Measurements from ENCODE around the gene SLC30A3.

Gene SLC30A3

DNA sequence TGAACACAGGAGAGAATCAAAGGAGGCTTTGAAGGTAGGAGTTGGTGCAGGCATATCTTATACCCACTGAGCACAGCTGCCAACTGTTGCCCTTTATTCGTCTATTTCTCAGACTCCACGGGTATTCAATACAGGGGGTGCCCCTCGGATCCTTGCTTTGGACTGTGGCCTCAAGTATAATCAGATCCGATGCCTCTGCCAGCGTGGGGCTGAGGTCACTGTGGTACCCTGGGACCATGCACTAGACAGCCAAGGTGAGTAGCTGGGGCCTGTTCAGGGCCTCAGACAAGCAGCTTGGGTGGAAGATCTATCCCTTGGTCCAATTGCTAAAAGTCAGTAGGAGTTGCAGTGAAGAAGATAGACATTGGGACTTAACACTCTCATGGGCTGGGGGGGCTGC is 40.4 kb downstream of the SLC30A3 start:
- ATAC-seq (replicated peaks) = no peak
- H3K36me3 Mint-ChIP-seq (ENCODE audit: insufficient read depth) = peaks cover 60% of the 10 kb centered on the region
- H3K27ac Mint-ChIP-seq = peak overlapping the region in 1 of 2 donors; percentile 23
- H3K4me1 Mint-ChIP-seq (ENCODE audit: low read depth in 2 of 2) = peaks cover 9 to 12% of the 10 kb centered on the region in 2 donors
- H3K9me3 Mint-ChIP-seq = no peaks in the 10 kb centered on the region
- no peak overlapping the region for H3K4me3 Mint-ChIP-seq
- DNase-seq = no peak
- no peaks in the 10 kb centered on the region for H3K27me3 Mint-ChIP-seq

DNA sequence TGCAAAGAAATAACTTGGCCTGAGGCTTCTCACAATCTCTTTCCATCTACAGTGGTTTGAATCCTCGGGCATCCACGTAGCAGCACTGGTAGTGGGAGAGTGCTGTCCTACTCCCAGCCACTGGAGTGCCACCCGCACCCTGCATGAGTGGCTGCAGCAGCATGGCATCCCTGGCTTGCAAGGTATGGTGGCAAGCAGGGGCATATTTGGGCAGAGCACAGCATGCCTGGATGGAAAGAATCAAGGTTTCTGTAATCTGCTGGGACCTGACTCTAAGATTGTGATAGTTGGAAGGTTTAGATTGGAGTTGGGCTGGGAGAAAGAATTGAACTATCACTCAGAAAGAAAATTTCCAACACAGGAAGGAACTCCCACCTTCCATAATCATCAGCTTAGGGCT is 41.7 kb downstream of the SLC30A3 start:
- Mint-ChIP-seq H3K36me3 (ENCODE audit: insufficient read depth) (peaks cover 51% of the 10 kb centered on the region), H3K9me3 (no peaks in the 10 kb centered on the region), H3K27me3 (no peaks in the 10 kb centered on the region), H3K4me3 (no peak overlapping the region), H3K27ac (no peak overlapping the region), H3K4me1 (ENCODE audit: low read depth in 2 of 2) (peaks cover 17 to 22% of the 10 kb centered on the region in 2 donors)
- DNase-seq = no peak
- ATAC-seq (replicated peaks) = no peak

DNA sequence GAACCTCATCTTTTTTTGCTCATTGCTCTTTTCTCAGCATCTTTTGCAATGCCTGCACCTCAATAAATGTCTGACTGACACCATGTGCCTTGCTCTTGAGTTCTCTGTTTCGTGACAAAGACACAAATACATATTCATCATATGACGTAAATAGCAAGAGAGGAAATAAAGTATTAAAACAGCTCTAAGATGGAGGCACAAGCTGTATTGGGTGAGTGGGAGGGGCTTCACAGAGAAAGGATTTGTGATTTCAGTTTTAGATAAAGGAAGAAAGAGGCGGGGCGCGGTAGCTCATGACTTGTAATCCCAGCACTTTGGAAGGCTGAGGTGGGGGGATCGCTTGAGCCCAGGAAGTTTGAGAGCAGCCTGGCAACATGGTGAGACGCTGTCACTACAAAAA is 42.8 kb downstream of the SLC30A3 start:
- H3K4me3 Mint-ChIP-seq = no peak overlapping the region
- no peak overlapping the region for H3K27ac Mint-ChIP-seq
- no peaks in the 10 kb centered on the region for H3K9me3 Mint-ChIP-seq
- H3K27me3 Mint-ChIP-seq = no peaks in the 10 kb centered on the region
- DNase-seq = no peak
- no peak for ATAC-seq (replicated peaks)
- H3K36me3 Mint-ChIP-seq (ENCODE audit: insufficient read depth) = peaks cover 45% of the 10 kb centered on the region
- peaks cover 20 to 27% of the 10 kb centered on the region in 2 donors for H3K4me1 Mint-ChIP-seq (ENCODE audit: low read depth in 2 of 2)

DNA sequence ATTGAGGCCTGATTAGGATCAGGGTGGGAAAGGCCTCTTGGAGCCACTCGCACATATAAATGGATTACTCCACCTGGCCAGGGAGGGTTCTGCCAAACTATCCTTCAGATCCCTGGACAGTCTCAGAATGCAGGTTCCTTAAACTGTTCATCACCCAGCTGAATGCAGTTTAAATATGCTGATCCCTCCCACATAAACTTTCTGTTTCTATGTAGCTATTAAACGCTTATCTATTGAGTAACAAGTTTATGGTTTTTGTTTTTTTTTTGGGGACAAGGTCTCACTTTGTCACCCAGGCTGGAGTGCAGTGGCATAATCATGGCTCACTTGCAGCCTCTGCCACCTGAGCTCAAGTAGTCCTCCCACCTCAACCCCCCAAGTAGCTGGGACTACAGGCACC is 43.8 kb downstream of the SLC30A3 start:
- peaks cover 20 to 27% of the 10 kb centered on the region in 2 donors for H3K4me1 Mint-ChIP-seq (ENCODE audit: low read depth in 2 of 2)
- H3K4me3 Mint-ChIP-seq = no peak overlapping the region
- ATAC-seq (replicated peaks) = no peak
- peaks cover 35% of the 10 kb centered on the region for H3K36me3 Mint-ChIP-seq (ENCODE audit: insufficient read depth)
- no peak for DNase-seq
- no peaks in the 10 kb centered on the region for H3K9me3 Mint-ChIP-seq
- no peak overlapping the region for H3K27ac Mint-ChIP-seq
- no peaks in the 10 kb centered on the region for H3K27me3 Mint-ChIP-seq

DNA sequence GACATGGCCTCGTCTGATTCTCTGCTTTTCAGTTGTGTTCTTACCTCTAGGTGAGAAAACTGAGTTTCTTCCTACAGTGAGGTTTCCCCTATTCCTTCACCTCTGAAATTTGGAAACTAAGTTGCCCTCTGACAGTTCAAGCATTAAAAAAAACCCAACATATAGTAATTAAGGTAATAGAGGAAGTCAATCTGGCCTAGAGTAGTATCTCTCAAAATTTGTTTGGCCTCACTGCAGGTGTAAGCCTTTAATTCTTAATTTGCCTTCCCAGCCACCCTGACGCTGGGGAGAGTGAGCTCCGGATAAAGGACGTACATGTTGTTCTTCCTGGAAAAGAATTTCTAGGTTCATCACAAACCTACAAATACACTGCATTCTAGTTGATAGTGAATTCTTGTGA is 44.2 kb downstream of the SLC30A3 start:
- peak overlapping the region in 1 of 2 donors; percentile 96 for H3K4me3 Mint-ChIP-seq
- ATAC-seq (replicated peaks) (no peak), DNase-seq (no peak)
- no peaks in the 10 kb centered on the region for H3K9me3 Mint-ChIP-seq
- H3K36me3 Mint-ChIP-seq (ENCODE audit: insufficient read depth) = peaks cover 34% of the 10 kb centered on the region
- peaks cover 20 to 28% of the 10 kb centered on the region in 2 donors for H3K4me1 Mint-ChIP-seq (ENCODE audit: low read depth in 2 of 2)
- H3K27me3 Mint-ChIP-seq = no peaks in the 10 kb centered on the region
- peak overlapping the region in 1 of 2 donors; percentile 89 for H3K27ac Mint-ChIP-seq

DNA sequence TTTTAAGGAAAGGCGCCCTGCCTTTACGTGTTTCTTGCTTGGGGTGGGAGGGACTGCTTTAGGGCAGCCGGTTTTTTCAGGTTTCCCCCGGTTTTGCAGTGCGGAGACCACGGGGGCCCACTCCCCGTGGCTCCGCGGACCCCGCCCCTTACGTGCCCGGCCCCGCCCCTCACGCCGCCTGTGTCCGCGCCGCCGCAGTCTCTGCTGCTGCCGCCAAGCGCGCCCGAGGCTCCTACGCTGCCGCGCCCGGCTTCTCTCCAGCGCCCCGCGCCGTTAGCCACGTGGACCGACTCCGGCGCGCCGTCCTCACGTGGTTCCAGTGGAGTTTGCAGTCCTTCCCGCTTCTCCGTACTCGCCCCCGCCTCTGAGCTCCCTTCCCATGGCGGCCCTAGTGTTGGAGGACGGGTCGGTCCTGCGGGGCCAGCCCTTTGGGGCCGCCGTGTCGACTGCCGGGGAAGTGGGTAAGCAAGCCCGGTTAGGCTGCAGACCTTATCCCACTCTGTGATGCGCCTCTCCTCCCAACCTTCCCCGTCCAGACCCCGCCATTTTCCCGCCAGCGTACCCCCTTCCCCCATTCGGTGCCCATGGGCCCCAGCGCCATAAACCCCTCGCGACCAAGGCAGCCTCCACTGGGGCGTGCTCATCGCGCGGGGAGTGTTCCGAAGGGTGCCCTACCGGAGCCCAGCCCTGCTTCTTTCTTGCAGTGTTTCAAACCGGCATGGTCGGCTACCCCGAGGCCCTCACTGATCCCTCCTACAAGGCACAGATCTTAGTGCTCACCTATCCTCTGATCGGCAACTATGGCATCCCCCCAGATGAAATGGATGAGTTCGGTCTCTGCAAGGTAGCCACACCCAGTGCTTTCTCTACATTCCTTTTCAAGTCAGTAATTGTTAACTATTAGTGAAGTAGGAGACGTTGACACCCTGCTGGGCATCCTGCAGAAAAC is 45.4 kb downstream of the SLC30A3 start, which contains the start of gene CAD:
CAD (plus strand) TSS at position 197 of the 949 bp plus-strand sequence; CDS start at position 380, 183 bp downstream.
- no peaks in the 10 kb centered on the region for H3K27me3 Mint-ChIP-seq
- ATAC-seq (replicated peaks) = peak; percentile 77
- peaks cover 28 to 40% of the 10 kb centered on the region in 2 donors for H3K4me1 Mint-ChIP-seq (ENCODE audit: low read depth in 2 of 2)
- peak within 1 kb of the TSS; percentile 89 to 94 for H3K27ac Mint-ChIP-seq
- no peaks in the 10 kb centered on the region for H3K9me3 Mint-ChIP-seq
- peak; percentile 71 to 78 (median 75) for DNase-seq
- H3K4me3 Mint-ChIP-seq = peak within 1 kb of the TSS; percentile 96 to 99
- peaks cover 32% of the 10 kb centered on the region for H3K36me3 Mint-ChIP-seq (ENCODE audit: insufficient read depth)

DNA sequence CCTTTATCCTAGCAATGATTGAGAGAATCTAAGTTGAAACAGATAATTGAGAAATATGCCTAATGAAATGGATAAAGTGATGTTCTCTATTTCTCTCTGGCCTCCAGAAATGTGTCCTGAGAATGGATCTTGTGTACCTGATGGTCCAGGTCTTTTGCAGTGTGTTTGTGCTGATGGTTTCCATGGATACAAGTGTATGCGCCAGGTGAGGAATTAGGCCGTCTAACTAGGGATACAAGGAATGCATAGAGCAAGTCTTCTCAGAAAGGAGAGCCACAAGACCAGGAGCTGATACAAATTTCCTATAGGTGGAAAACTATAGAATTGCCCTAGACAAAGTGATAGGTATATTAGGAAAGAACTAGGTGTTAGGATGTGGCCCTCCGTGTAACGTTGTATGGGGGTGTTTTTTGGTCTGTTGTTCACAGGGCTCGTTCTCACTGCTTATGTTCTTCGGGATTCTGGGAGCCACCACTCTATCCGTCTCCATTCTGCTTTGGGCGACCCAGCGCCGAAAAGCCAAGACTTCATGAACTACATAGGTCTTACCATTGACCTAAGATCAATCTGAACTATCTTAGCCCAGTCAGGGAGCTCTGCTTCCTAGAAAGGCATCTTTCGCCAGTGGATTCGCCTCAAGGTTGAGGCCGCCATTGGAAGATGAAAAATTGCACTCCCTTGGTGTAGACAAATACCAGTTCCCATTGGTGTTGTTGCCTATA is 46.3 kb downstream of the SLC30A3 start:
- H3K9me3 Mint-ChIP-seq = no peaks in the 10 kb centered on the region
- no peak for ATAC-seq (replicated peaks)
- H3K36me3 Mint-ChIP-seq (ENCODE audit: insufficient read depth) = peaks cover 32% of the 10 kb centered on the region
- DNase-seq = no peak
- peak overlapping the region; percentile 96 to 99 for H3K4me3 Mint-ChIP-seq
- H3K4me1 Mint-ChIP-seq (ENCODE audit: low read depth in 2 of 2) = peaks cover 28 to 41% of the 10 kb centered on the region in 2 donors
- no peaks in the 10 kb centered on the region for H3K27me3 Mint-ChIP-seq
- peak overlapping the region; percentile 89 to 94 for H3K27ac Mint-ChIP-seq

DNA sequence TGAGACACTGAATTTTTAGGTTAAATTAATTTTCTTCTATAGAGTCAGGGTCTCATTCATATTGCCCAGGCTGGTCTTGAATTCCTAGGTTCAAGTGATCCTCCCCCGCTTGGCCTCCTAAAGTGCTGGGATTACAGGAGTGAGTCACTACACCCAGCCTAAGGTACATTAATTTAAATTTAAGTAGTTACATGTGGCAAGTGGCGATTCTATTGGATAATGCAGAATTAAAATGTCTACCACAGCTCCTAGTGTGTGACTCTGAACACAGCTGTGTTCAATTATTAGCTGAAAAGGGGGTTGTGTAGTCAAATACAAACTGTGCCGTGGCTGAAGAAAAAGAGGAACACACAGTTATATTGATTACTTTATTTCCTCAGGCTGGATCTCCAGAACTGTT is 47.9 kb downstream of the SLC30A3 start:
- Mint-ChIP-seq H3K27ac (no peak overlapping the region), H3K27me3 (no peaks in the 10 kb centered on the region), H3K36me3 (ENCODE audit: insufficient read depth) (peaks cover 24% of the 10 kb centered on the region), H3K4me1 (ENCODE audit: low read depth in 2 of 2) (peaks cover 28 to 44% of the 10 kb centered on the region in 2 donors), H3K9me3 (no peaks in the 10 kb centered on the region), H3K4me3 (no peak overlapping the region)
- ATAC-seq (replicated peaks) (no peak), DNase-seq (no peak)

DNA sequence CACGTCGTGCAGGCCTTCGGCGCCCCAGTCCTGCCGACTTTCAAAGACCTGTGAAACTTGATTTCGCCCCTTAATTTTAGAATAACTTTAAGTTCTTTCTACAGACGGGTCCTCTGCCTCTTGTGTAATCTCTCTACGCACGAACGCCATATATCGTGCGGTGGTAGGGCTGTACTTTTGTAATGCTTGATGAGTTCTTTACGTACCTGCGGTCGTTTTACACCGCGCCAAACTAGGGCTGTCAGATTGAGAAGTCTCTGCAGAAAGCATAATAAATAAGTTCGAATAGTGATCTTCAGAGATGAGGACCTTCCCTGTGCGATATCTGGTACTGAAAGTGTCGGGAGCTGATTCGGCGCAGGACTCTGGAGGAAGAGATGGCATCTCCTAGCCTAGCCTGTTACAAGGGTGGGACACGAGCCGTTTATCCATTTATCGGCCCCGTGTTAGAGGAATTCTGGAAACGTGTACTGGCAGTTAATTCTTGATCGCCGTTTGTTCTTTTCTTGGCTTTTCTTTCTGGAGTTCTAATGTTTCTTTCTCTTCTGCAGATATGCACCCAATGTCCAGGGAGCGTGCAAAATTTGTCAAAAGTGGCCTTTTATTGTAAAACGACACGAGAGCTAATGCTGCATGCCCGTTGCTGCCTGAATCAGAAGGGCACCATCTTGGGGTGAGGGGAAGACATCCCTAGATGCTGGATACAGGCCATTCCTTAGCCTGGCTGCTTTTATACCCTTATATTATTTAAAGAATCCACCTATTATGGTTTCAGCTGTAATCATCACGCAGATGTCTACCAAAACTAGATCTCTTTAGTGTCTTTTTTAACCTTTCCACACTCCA is 50.0 kb downstream of the SLC30A3 start:
- DNase-seq = peak in 2 of 3 experiments; percentile 53 to 59
- H3K9me3 Mint-ChIP-seq = no peaks in the 10 kb centered on the region
- peaks cover 28 to 41% of the 10 kb centered on the region in 2 donors for H3K4me1 Mint-ChIP-seq (ENCODE audit: low read depth in 2 of 2)
- H3K27ac Mint-ChIP-seq = peak overlapping the region; percentile 100
- H3K27me3 Mint-ChIP-seq = no peaks in the 10 kb centered on the region
- peak overlapping the region; percentile 96 to 100 for H3K4me3 Mint-ChIP-seq
- peak; percentile 60 for ATAC-seq (replicated peaks)
- peaks cover 27% of the 10 kb centered on the region for H3K36me3 Mint-ChIP-seq (ENCODE audit: insufficient read depth)

DNA sequence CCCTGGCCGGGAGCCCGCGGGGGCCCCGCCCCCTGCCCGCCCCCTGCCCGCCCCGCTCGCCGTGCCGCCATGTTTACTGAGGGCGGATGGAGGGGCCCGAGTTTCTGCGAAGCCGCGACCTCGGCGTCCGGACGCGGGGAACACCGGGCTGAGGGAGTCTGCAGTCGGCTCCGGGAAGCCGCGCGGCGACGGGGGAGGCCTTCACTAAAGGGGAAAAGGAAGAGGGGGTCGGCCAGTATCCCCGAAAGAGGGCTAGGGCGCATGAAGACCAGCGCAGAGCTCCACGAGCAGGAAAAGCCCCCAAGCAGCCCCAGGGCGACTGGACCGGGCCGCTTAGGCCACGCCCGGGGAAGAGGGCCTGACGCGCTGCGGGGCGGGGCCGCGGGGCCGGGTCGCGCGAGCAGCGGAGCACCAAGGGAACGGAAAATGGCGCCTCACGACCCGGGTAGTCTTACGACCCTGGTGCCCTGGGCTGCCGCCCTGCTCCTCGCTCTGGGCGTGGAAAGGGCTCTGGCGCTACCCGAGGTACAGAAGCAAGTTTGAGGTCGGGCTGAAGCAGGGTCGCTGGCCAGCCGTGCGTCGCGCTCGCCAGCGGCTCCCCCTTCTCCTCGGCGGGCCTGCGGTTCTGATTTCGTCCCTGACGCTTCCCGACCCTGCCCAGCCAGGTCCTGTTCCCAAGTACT is 50.8 kb downstream of the SLC30A3 start, which contains the start of the genes ATRAID and SLC5A6:
ATRAID (plus strand) TSS at position 99 of the 683 bp plus-strand sequence; CDS start at position 427, 328 bp downstream.
SLC5A6 (minus strand) TSS at position 326 of the 683 bp plus-strand sequence. CDS start 4,618 bp downstream, outside the sequence.
- H3K4me1 Mint-ChIP-seq (ENCODE audit: low read depth in 2 of 2) = peaks cover 22 to 36% of the 10 kb centered on the region in 2 donors
- H3K27ac Mint-ChIP-seq = peak within 1 kb of the TSS; percentile 100
- H3K4me3 Mint-ChIP-seq = peak within 1 kb of the TSS; percentile 96 to 100
- ATAC-seq (replicated peaks) (peak; percentile 87), DNase-seq (peak; percentile 83 to 89 (median 87))
- H3K36me3 Mint-ChIP-seq (ENCODE audit: insufficient read depth) = peaks cover 23% of the 10 kb centered on the region
- H3K9me3 Mint-ChIP-seq = no peaks in the 10 kb centered on the region
- no peaks in the 10 kb centered on the region for H3K27me3 Mint-ChIP-seq

DNA sequence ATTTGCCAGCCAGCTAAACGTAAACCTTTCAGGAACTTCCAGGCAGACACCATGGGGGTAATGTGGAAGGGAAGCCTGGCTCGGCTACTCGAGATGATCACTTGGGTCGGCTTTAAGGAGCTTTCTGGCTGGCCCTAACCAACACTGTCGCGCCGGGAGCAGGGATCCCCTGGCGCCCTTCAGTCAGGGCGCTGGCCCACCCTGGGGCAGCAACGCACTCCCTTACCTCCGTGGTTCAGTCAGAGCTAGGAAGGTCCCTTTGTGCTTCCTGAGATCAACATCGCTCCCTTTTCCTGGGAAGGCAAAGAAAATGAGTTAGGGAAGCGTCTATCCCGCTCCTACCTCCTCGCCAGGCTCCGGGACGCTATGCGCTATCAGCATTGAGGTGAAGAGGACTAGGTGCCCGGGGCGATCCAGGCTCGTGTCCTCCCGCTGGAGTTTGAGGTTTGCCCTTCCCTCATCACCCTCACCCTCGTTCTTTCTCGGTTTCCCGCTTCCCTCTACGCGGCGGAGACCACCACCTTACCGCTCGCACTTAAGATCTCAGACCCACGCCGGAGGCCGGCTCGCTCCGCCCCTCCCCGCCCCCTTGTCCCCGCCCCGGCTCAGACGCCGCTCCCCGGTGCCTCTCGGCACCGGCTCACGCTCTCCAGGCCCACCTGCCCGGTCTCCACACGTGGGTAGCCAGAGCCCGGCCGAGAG is 51.5 kb downstream of the SLC30A3 start:
- Mint-ChIP-seq H3K4me1 (ENCODE audit: low read depth in 2 of 2) (peaks cover 17 to 31% of the 10 kb centered on the region in 2 donors), H3K9me3 (no peaks in the 10 kb centered on the region), H3K27ac (peak overlapping the region; percentile 100), H3K36me3 (ENCODE audit: insufficient read depth) (peaks cover 27% of the 10 kb centered on the region), H3K27me3 (no peaks in the 10 kb centered on the region), H3K4me3 (peak overlapping the region; percentile 96 to 100)
- ATAC-seq (replicated peaks) (no peak), DNase-seq (peak in 1 of 3 experiments; percentile 8)

Data from effector memory CD8-positive, alpha-beta T cell (primary cell).